H9 (cell line): ENCODE results near the gene GCN1. TPM values are rescaled to one million over a fixed set of nuclear protein-coding genes. Genes with fewer than 3 reads are reported as not detected.

Source experiments
- DNase-seq: peaks from one replicate; pipeline ENCODE4 v3.0.0-alpha.2; 2017
- H2AFZ ChIP-seq: one replicate; pipeline ENCODE4 v1.6.1; 2013; ENCODE audit warnings: mild to moderate bottlenecking, low read length, control low read depth, moderate library complexity
- H2AK5ac ChIP-seq: 2 replicates; pipeline ENCODE4 v1.6.1; 2013; ENCODE audit warnings: low read length, control low read depth, mixed read lengths; ENCODE audit not compliant: insufficient read length
- H2BK120ac ChIP-seq: one replicate; pipeline ENCODE4 v1.6.1; 2013; ENCODE audit warnings: low read depth, mild to moderate bottlenecking, low read length, control low read depth, inconsistent platforms; ENCODE audit not compliant: poor library complexity, severe bottlenecking
- H2BK12ac ChIP-seq: 2 replicates; pipeline ENCODE4 v1.6.1; 2013; ENCODE audit warnings: low read length, control low read depth, mixed read lengths, low read depth; ENCODE audit not compliant: insufficient read length
- H2BK15ac ChIP-seq: 2 replicates; pipeline ENCODE4 v1.6.1; 2013; ENCODE audit warnings: low read depth, low read length, control low read depth
- H2BK20ac ChIP-seq: one replicate; pipeline ENCODE4 v1.6.1; 2013; ENCODE audit warnings: low read depth, mild to moderate bottlenecking, low read length, control low read depth, inconsistent platforms; ENCODE audit not compliant: poor library complexity, severe bottlenecking
- H2BK5ac ChIP-seq: 2 replicates; pipeline ENCODE4 v1.6.1; 2013; ENCODE audit warnings: low read length, control low read depth, mixed read lengths; ENCODE audit not compliant: insufficient read length
- H3K14ac ChIP-seq: 2 replicates; pipeline ENCODE4 v1.6.1; 2013; ENCODE audit warnings: low read length, control low read depth; ENCODE audit not compliant: insufficient read depth
- H3K18ac ChIP-seq: 2 replicates; pipeline ENCODE4 v1.6.1; 2013; ENCODE audit warnings: low read depth, mild to moderate bottlenecking, mixed read lengths, low read length, control low read depth; ENCODE audit not compliant: insufficient read length
- H3K23ac ChIP-seq: 2 replicates; pipeline ENCODE4 v1.6.1; 2013; ENCODE audit warnings: low read length, control low read depth, mixed read lengths, low read depth; ENCODE audit not compliant: insufficient read length
- H3K23me2 ChIP-seq: 2 replicates; pipeline ENCODE4 v1.6.1; 2013; ENCODE audit warnings: low read depth, mild to moderate bottlenecking, mixed read lengths, low read length, control low read depth; ENCODE audit not compliant: insufficient read length, poor library complexity, severe bottlenecking
- H3K27ac ChIP-seq: 2 replicates; pipeline ENCODE4 v1.5.1; 2013; ENCODE audit warnings: low read length, control low read depth, mixed read lengths, low read depth; ENCODE audit not compliant: insufficient read length
- H3K27me3 ChIP-seq: 2 replicates; pipeline ENCODE4 v1.6.1; 2013; ENCODE audit warnings: low read length, control low read depth, inconsistent platforms; ENCODE audit not compliant: insufficient read depth
- H3K4ac ChIP-seq: 2 replicates; pipeline ENCODE4 v1.6.1; 2013; ENCODE audit warnings: low read depth, mild to moderate bottlenecking, control low read depth, inconsistent platforms, low read length, moderate library complexity
- H3K4me1 ChIP-seq: 2 replicates; pipeline ENCODE4 v1.6.1; 2013; ENCODE audit warnings: low read length, control low read depth, inconsistent platforms; ENCODE audit not compliant: insufficient read depth
- H3K4me2 ChIP-seq: 2 replicates; pipeline ENCODE4 v1.6.1; 2013; ENCODE audit warnings: low read length, control low read depth, mixed read lengths; ENCODE audit not compliant: insufficient read length, insufficient read depth
- H3K56ac ChIP-seq: 2 replicates; pipeline ENCODE4 v1.6.1; 2013; ENCODE audit warnings: low read depth, mild to moderate bottlenecking, mixed read lengths, low read length, control low read depth; ENCODE audit not compliant: insufficient read length
- H3K79me1 ChIP-seq: 2 replicates; pipeline ENCODE4 v1.6.1; 2013; ENCODE audit warnings: low read depth, mild to moderate bottlenecking, moderate library complexity, low read length, control low read depth, inconsistent platforms; ENCODE audit not compliant: insufficient read depth, poor library complexity, severe bottlenecking
- H3K79me2 ChIP-seq: 2 replicates; pipeline ENCODE4 v1.6.1; 2013; ENCODE audit warnings: low read length, control low read depth, inconsistent platforms; ENCODE audit not compliant: insufficient read depth
- H3K9ac ChIP-seq: 2 replicates; pipeline ENCODE4 v1.6.1; 2013; ENCODE audit warnings: low read length, control low read depth, mixed read lengths; ENCODE audit not compliant: insufficient read length; ENCODE audit errors: extremely low read depth
- H3K9me3 ChIP-seq: one replicate; pipeline ENCODE4 v1.6.1; 2013; ENCODE audit warnings: low read depth, low read length, inconsistent platforms; ENCODE audit not compliant: control insufficient read depth
- H3T11ph ChIP-seq: one replicate; pipeline ENCODE4 v1.6.1; 2013; ENCODE audit warnings: mild to moderate bottlenecking, low read length, control low read depth, inconsistent platforms
- H4K20me1 ChIP-seq: one replicate; pipeline ENCODE4 v1.6.1; 2013; ENCODE audit not compliant: control insufficient read depth, insufficient read length, insufficient read depth
- H4K5ac ChIP-seq: 2 replicates; pipeline ENCODE4 v1.6.1; 2013; ENCODE audit warnings: low read depth, mild to moderate bottlenecking, mixed read lengths, low read length, control low read depth; ENCODE audit not compliant: insufficient read length
- H4K8ac ChIP-seq: replicated peaks from 2 replicates; pipeline ENCODE4 v1.6.1; 2013; ENCODE audit warnings: low read length, control low read depth, mixed read lengths, low read depth; ENCODE audit not compliant: insufficient read length
- H4K91ac ChIP-seq: 2 replicates; pipeline ENCODE4 v1.6.1; 2013; ENCODE audit warnings: low read depth, mild to moderate bottlenecking, moderate library complexity, mixed read lengths, low read length, control low read depth; ENCODE audit not compliant: insufficient read length
- H3K27ac Mint-ChIP-seq, 3 experiments: 2 replicates in 2 of 3; 3 replicates in 1 of 3; pipeline ENCODE4 v1.8.0; 2020 to 2021; ENCODE audit warnings: mixed read lengths in 3 of 3, mild to moderate bottlenecking in 1 of 3, moderate library complexity in 1 of 3
- H3K27me3 Mint-ChIP-seq: 2 replicates; pipeline ENCODE4 v1.8.0; 2021; ENCODE audit warnings: low read depth, mild to moderate bottlenecking, moderate library complexity, mixed read lengths
- H3K36me3 Mint-ChIP-seq, 3 experiments: 2 replicates in 2 of 3; 3 replicates in 1 of 3; pipeline ENCODE4 v1.8.0; 2020 to 2021; ENCODE audit warnings: low read depth in 3 of 3, mixed read lengths in 3 of 3; ENCODE audit not compliant: insufficient read depth in 1 of 3
- H3K4me1 Mint-ChIP-seq, 2 experiments: 2 replicates each; pipeline ENCODE4 v1.8.0; 2020; ENCODE audit warnings: mixed read lengths in 2 of 2
- H3K4me3 Mint-ChIP-seq, 2 experiments: 2 replicates in 1 of 2; 3 replicates in 1 of 2; pipeline ENCODE4 v1.8.0; 2020 to 2021; ENCODE audit warnings: mild to moderate bottlenecking in 2 of 2, mixed read lengths in 2 of 2, moderate library complexity in 1 of 2
- H3K9me3 Mint-ChIP-seq, 2 experiments: 2 replicates in 1 of 2; 3 replicates in 1 of 2; pipeline ENCODE4 v1.8.0; 2020; ENCODE audit warnings: mild to moderate bottlenecking in 2 of 2, mixed read lengths in 2 of 2, moderate library complexity in 1 of 2
- WGBS: extraction: QIAGEN DNeasy Blood & Tissue Kit; methylation state at CpG from one replicate; pipeline ENCODE4 v1.1.7; 2013; ENCODE audit warnings: missing lambda C conversion rate, low lambda C conversion rate, mixed read lengths; ENCODE audit not compliant: insufficient read length; ENCODE audit errors: extremely low coverage; 5-methylcytosine and 5-hydroxymethylcytosine counted together
- total RNA-seq: library from RNA; stranded (reverse); gene quantifications from 2 replicates; pipeline ENCODE4 v1.2.1, GENCODE V29; 2021
- TF ChIP-seq, protein P1 (sequence below): fragments of 200-600 bp; sonication (generic); conservative IDR thresholded peaks from 3 replicates; pipeline ENCODE4 v1.8.0; 2021; ENCODE audit warnings: antibody characterized with exemption, mild to moderate bottlenecking

The GCN1 gene
- total RNA-seq, 1 experiment from 2014 or later, result 137 TPM

- Histone ChIP-seq H2BK20ac (no peak overlapping the region), H3K79me1 (peaks cover 2% of the 10 kb centered on the region), H3K4me1 (peaks cover 6% of the 10 kb centered on the region), H3K18ac (no peak overlapping the region), H2BK15ac (no peak overlapping the region), H3K27me3 (no peaks in the 10 kb centered on the region), H4K8ac (no peak overlapping the region), H2BK120ac (no peak overlapping the region), H3K23me2 (peaks cover 10% of the 10 kb centered on the region), H4K5ac (no peak overlapping the region), H3K27ac (no peak overlapping the region), H3K56ac (no peak overlapping the region), H2BK5ac (no peak overlapping the region), H3K79me2 (peaks cover 22% of the 10 kb centered on the region; the same call in 1 of the 2 replicates), H2BK12ac (no peak overlapping the region), H3K23ac (no peak overlapping the region), H4K91ac (no peak overlapping the region), H3K4me2 (peak overlapping the region; percentile 85), H3K9me3 (no peaks in the 10 kb centered on the region), H3K4ac (no peak overlapping the region), H3T11ph (no peak overlapping the region), H2AFZ (no peak overlapping the region), H3K14ac (no peak overlapping the region), H3K9ac (peak overlapping the region; percentile 89), H4K20me1 (peaks cover 3% of the 10 kb centered on the region), H2AK5ac (no peak overlapping the region)
- Mint-ChIP-seq H3K27me3 (no peaks in the 10 kb centered on the region; the same call in 1 of the 2 replicates), H3K36me3 (peaks cover 10 to 34% (median 16%) of the 10 kb centered on the region in 3 experiments), H3K9me3 (no peaks in the 10 kb centered on the region; a peak in 1 of 5 replicates), H3K4me3 (peak overlapping the region; percentile 89 to 91), H3K4me1 (peaks cover 40 to 41% of the 10 kb centered on the region in 2 experiments), H3K27ac (peak overlapping the region in 2 of 3 experiments; percentile 58 to 78; a peak in 4 of 7 replicates)
- no peak for DNase-seq
- WGBS, result no CpG with 5 or more reads among the region's 3 CpGs
- TF ChIP-seq, protein P1, sequence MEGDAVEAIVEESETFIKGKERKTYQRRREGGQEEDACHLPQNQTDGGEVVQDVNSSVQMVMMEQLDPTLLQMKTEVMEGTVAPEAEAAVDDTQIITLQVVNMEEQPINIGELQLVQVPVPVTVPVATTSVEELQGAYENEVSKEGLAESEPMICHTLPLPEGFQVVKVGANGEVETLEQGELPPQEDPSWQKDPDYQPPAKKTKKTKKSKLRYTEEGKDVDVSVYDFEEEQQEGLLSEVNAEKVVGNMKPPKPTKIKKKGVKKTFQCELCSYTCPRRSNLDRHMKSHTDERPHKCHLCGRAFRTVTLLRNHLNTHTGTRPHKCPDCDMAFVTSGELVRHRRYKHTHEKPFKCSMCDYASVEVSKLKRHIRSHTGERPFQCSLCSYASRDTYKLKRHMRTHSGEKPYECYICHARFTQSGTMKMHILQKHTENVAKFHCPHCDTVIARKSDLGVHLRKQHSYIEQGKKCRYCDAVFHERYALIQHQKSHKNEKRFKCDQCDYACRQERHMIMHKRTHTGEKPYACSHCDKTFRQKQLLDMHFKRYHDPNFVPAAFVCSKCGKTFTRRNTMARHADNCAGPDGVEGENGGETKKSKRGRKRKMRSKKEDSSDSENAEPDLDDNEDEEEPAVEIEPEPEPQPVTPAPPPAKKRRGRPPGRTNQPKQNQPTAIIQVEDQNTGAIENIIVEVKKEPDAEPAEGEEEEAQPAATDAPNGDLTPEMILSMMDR, result no peak
These were observed 79.4 kb downstream of the GCN1 start for GRCh38 chr12:120115066-120115465.
